Suprapubic skin (tissue), 4 donors: ENCODE data around the gene MRPL46. TPM values are rescaled to one million over a fixed set of nuclear protein-coding genes. Genes with fewer than 3 reads are reported as not detected.
"Not testable (repeated sequence)": the region's sequence is repeated elsewhere in the genome, so short reads cannot be mapped to it uniquely, and the experiment has no call there.

Experiments
- DNase-seq, 2 donors: peaks; one replicate each; pipeline ENCODE4 v3.0.0-alpha.2; 2019; ENCODE audit warnings: low spot score in 2 of 2
- H3K27ac ChIP-seq: fragments of 200-600 bp; sonication (generic); one replicate; pipeline ENCODE4 v1.5.1; 2019
- H3K27me3 ChIP-seq: fragments of 200-600 bp; sonication (generic); one replicate; pipeline ENCODE4 v1.5.1; 2019
- H3K36me3 ChIP-seq: fragments of 200-600 bp; sonication (generic); one replicate; pipeline ENCODE4 v1.5.1; 2019
- H3K4me1 ChIP-seq: fragments of 200-600 bp; sonication (generic); one replicate; pipeline ENCODE4 v1.5.1; 2019
- H3K4me3 ChIP-seq: fragments of 200-600 bp; sonication (generic); one replicate; pipeline ENCODE4 v1.5.1; 2019; ENCODE audit warnings: mild to moderate bottlenecking
- H3K9me3 ChIP-seq: fragments of 200-600 bp; sonication (generic); one replicate; pipeline ENCODE4 v1.5.1; 2019
- EP300 ChIP-seq: sonication (generic); formaldehyde crosslinking; IDR thresholded peaks from one replicate; pipeline ENCODE4 v1.6.1; 2017; ENCODE audit warnings: antibody characterized with exemption
- POLR2A ChIP-seq, 2 donors: fragments of 450-650 bp; IDR thresholded peaks; one replicate each; pipeline ENCODE4 v1.6.1; 2017; ENCODE audit warnings: antibody characterized with exemption in 2 of 2, mild to moderate bottlenecking in 2 of 2, moderate library complexity in 2 of 2
- POLR2AphosphoS5 ChIP-seq, 3 donors: sonication (generic); formaldehyde crosslinking; IDR thresholded peaks; one replicate each; pipeline ENCODE4 v1.6.1; 2017; ENCODE audit warnings: antibody characterized with exemption in 3 of 3
- WGBS: methylation state at CpG from one replicate; pipeline ENCODE4 v1.1.5; 2018; 5-methylcytosine and 5-hydroxymethylcytosine counted together
- total RNA-seq, 4 donors: library from RNA; depleted of rRNA; stranded (reverse); fragments of >200 nt; gene quantifications; one replicate each; pipeline ENCODE4 v1.1.0, GENCODE V29; 2016
- TF ChIP-seq, protein P1 (sequence below), 2 donors: fragments of 200-600 bp in 1 of 2; fragments of 450-650 bp in 1 of 2; sonication (generic) in 1 of 2; IDR thresholded peaks; one replicate each; pipeline ENCODE4 v1.5.1; 2016 to 2019; ENCODE audit warnings: antibody characterized with exemption in 2 of 2, mild to moderate bottlenecking in 1 of 2, moderate library complexity in 1 of 2

The MRPL46 gene
- total RNA-seq, 4 donors from 2014 or later: 12.1 to 19.4 (median 15.7) TPM

DNA sequence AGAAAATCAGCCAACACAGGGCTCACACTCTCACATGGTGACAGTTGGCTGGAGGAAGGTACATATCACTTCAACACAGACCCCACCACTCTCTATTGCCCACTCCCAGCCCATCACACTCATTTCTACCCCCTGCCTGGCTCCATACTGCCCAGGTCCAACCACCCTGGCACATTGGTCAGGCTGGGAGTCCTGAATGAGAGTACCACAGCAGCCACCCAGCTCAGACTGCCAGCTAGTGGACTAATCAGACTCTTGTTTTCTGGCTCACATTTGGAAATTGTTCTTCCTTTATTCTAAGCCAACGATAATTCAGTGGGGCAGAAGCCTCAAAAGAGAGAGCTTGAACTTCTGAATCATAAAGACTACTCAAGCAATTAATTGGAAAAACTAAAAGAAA lies 20.0 kb downstream of the MRPL46 start:
- Histone ChIP-seq H3K4me1 (no peaks in the 10 kb centered on the region), H3K9me3 (peaks cover 5% of the 10 kb centered on the region), H3K4me3 (no peak overlapping the region), H3K27me3 (peaks cover 8% of the 10 kb centered on the region), H3K27ac (no peak overlapping the region), H3K36me3 (no peaks in the 10 kb centered on the region)
- no peak for DNase-seq
- TF ChIP-seq POLR2A (IDR thresholded peaks at IDR 0.05) (no peak), POLR2AphosphoS5 (IDR thresholded peaks at IDR 0.05) (no peak), EP300 (no peak)
- TF ChIP-seq, protein P1, sequence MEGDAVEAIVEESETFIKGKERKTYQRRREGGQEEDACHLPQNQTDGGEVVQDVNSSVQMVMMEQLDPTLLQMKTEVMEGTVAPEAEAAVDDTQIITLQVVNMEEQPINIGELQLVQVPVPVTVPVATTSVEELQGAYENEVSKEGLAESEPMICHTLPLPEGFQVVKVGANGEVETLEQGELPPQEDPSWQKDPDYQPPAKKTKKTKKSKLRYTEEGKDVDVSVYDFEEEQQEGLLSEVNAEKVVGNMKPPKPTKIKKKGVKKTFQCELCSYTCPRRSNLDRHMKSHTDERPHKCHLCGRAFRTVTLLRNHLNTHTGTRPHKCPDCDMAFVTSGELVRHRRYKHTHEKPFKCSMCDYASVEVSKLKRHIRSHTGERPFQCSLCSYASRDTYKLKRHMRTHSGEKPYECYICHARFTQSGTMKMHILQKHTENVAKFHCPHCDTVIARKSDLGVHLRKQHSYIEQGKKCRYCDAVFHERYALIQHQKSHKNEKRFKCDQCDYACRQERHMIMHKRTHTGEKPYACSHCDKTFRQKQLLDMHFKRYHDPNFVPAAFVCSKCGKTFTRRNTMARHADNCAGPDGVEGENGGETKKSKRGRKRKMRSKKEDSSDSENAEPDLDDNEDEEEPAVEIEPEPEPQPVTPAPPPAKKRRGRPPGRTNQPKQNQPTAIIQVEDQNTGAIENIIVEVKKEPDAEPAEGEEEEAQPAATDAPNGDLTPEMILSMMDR (IDR thresholded peaks at IDR 0.05): no peak
- 59% methylated on average over 1 of the region's 1 CpG for WGBS

DNA sequence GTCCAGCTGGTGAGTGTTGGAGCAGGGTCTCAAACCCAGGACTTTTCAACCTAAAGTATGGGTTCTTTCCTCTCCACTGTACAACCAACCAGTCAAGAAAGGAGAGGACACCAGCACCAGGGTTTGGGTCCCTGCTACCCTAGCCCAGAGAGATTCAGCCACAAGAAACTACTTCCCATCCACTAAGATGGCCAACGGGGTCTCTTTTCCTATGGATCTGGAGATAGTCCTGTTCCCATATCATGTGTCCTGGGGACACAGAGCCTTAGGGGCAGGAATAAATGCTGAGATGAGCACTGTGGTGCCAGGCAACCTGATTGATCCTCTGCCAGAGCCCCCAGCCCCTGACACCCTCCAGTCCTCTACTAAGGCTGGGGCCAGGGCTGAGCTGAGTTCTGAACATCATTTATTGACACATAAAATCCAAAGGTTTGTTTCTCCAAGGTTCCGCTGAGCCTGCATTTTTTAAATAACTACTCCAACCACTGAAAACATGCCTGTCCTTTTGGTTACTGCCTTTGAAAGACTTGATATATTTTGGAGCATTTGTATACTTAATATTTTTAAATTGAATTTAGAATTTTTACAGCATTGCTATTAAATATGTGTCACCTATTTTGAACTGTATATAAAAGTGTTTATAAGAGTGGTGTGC lies 26.0 kb downstream of the MRPL46 start:
- Histone ChIP-seq H3K4me1 (no peaks in the 10 kb centered on the region), H3K9me3 (peaks cover 5% of the 10 kb centered on the region), H3K36me3 (no peaks in the 10 kb centered on the region), H3K27ac (no peak overlapping the region), H3K4me3 (no peak overlapping the region), H3K27me3 (peaks cover 12% of the 10 kb centered on the region)
- 77% methylated on average over 2 of the region's 2 CpGs for WGBS
- DNase-seq: no peak
- TF ChIP-seq EP300: no peak
- TF ChIP-seq POLR2AphosphoS5 (IDR thresholded peaks at IDR 0.05): no peak
- TF ChIP-seq POLR2A (IDR thresholded peaks at IDR 0.05): no peak
- TF ChIP-seq, protein P1 (IDR thresholded peaks at IDR 0.05): no peak

DNA sequence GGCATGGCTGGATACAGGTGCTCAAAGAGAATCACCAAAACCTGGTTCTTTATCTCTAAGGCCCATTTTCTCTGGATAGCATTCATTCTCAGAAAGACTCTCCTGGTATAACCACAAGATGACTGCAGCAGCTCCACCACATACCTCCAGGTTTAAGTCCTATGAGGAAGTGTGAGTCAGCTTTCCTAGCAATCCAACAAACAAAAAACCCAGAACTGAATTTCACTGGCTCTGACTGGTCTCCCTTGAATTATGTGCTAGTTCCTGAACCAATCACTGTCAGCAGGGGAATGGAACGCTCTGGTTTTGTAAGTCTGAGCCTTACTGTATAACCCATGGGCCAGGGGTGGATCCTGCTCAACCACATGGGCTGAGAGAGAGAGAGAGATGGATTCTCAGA lies 27.2 kb downstream of the MRPL46 start:
- 100% methylated on average over 1 of the region's 1 CpG for WGBS
- Histone ChIP-seq H3K4me3 (no peak overlapping the region), H3K27ac (no peak overlapping the region), H3K4me1 (no peaks in the 10 kb centered on the region), H3K36me3 (no peaks in the 10 kb centered on the region), H3K27me3 (peaks cover 15% of the 10 kb centered on the region), H3K9me3 (peaks cover 5% of the 10 kb centered on the region)
- TF ChIP-seq, protein P1 (IDR thresholded peaks at IDR 0.05): no peak
- TF ChIP-seq POLR2AphosphoS5 (IDR thresholded peaks at IDR 0.05) (no peak), POLR2A (IDR thresholded peaks at IDR 0.05) (no peak), EP300 (no peak)
- DNase-seq: no peak

DNA sequence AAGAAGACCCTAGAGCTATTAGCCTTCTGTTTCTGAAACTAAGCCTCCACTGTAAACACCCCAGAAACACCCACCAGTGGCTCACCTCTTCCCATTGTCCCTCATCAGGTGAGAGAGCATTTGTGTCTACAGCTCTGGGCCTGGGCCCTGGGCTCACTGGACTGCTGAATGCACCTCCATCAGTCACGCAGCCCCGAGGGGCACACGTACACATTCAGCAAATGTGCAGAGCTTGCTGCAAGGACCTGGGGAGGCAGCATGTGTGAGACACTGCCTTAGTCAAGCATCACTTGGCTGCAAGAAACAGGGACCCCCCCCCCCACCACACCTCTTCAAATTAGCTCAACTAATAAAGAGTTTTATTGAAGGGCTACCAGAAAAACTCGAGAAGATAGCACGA lies 29.0 kb downstream of the MRPL46 start:
- H3K36me3 ChIP-seq: no peaks in the 10 kb centered on the region
- WGBS: 75% methylated on average over 5 of the region's 5 CpGs

DNA sequence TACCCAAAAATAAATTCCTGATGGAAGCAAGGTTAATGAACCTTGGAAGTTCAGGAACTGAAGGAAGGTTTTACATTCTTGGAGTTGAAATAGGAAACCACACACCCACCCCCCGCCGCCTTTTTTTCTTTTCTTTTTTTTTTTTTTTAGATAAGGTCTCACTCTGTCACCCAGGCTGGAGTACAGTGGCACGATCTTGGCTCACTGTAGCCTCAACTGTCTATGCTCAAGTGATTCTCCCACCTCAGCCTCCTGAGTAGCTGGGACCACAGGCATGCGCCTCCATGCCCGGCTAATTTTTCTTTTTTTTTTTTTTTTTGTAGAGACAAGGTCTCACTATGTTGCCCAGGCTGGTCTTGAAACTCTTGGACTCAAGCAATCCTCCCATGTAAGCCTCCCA lies 33.1 kb downstream of the MRPL46 start:
- peaks cover 13% of the 10 kb centered on the region for H3K27me3 ChIP-seq
- H3K4me1 ChIP-seq, H3K36me3 ChIP-seq, H3K9me3 ChIP-seq, H3K4me3 ChIP-seq, H3K27ac ChIP-seq, DNase-seq: not testable (repeated sequence)
- 75% methylated on average over 5 of the region's 5 CpGs for WGBS

More for the DNA sequence above, 29.0 kb downstream of the MRPL46 start:
- H3K9me3 ChIP-seq: peaks cover under 1% of the 10 kb centered on the region
- H3K4me1 ChIP-seq: no peaks in the 10 kb centered on the region
- H3K4me3 ChIP-seq: no peak overlapping the region
- DNase-seq: no peak
- no peak overlapping the region for H3K27ac ChIP-seq
- no peak for TF ChIP-seq POLR2A (IDR thresholded peaks at IDR 0.05)
- TF ChIP-seq, protein P1 (IDR thresholded peaks at IDR 0.05): no peak
- no peak for TF ChIP-seq POLR2AphosphoS5 (IDR thresholded peaks at IDR 0.05)
- H3K27me3 ChIP-seq: peaks cover 15% of the 10 kb centered on the region
